Muscle layer of colon (tissue), 2 donors: Measurements from ENCODE around the gene PLOD2.
A peak's percentile ranks its signal among the peaks of the same experiment; 100 is the strongest.

Source experiments
- H3K27ac ChIP-seq: one replicate; pipeline ENCODE4 v1.7.0; 2013; ENCODE audit warnings: low read depth, mild to moderate bottlenecking, low read length, moderate library complexity
- H3K27me3 ChIP-seq, 2 donors: one replicate each; pipeline ENCODE4 v1.7.0; 2013; ENCODE audit warnings: low read length in 2 of 2, mild to moderate bottlenecking in 2 of 2; ENCODE audit not compliant: insufficient read depth in 2 of 2, control insufficient read depth in 1 of 2
- H3K36me3 ChIP-seq: one replicate; pipeline ENCODE4 v1.7.0; 2013; ENCODE audit warnings: mild to moderate bottlenecking, low read length; ENCODE audit not compliant: insufficient read depth
- H3K4me1 ChIP-seq: one replicate; pipeline ENCODE4 v1.7.0; 2013; ENCODE audit warnings: mild to moderate bottlenecking, low read length; ENCODE audit not compliant: insufficient read depth
- H3K4me3 ChIP-seq, 2 donors: one replicate each; pipeline ENCODE4 v1.7.0; 2013; ENCODE audit warnings: low read length in 2 of 2, low read depth in 1 of 2, mild to moderate bottlenecking in 1 of 2, moderate library complexity in 1 of 2
- H3K9ac ChIP-seq: one replicate; pipeline ENCODE4 v1.7.0; 2013; ENCODE audit warnings: low read length
- H3K9me3 ChIP-seq: one replicate; pipeline ENCODE4 v1.7.0; 2013; ENCODE audit warnings: mild to moderate bottlenecking, low read length
- donor health status: abdominal sarcoma.
- donor health status: Adenocarcinoma of cecum.

PLOD2 gene

GRCh38 chr3:146184241-146185015, 23.4 kb upstream of the PLOD2 start:
- H3K27me3 ChIP-seq: no peaks in the 10 kb centered on the region
- peaks cover 26% of the 10 kb centered on the region for H3K4me1 ChIP-seq
- no peaks in the 10 kb centered on the region for H3K9me3 ChIP-seq
- no peak overlapping the region for H3K9ac ChIP-seq
- H3K4me3 ChIP-seq: no peak overlapping the region
- H3K36me3 ChIP-seq: no peaks in the 10 kb centered on the region
- H3K27ac ChIP-seq: no peak overlapping the region

- H3K9ac ChIP-seq: no peak overlapping the region
- no peaks in the 10 kb centered on the region for H3K36me3 ChIP-seq
- H3K4me1 ChIP-seq: peaks cover 21% of the 10 kb centered on the region
- H3K27me3 ChIP-seq: no peaks in the 10 kb centered on the region
- no peak overlapping the region for H3K27ac ChIP-seq
- H3K9me3 ChIP-seq: no peaks in the 10 kb centered on the region
- no peak overlapping the region for H3K4me3 ChIP-seq
These were observed 20.2 kb upstream of the PLOD2 start for GRCh38 chr3:146181216-146181615.

GRCh38 chr3:146180376-146180775, 19.4 kb upstream of the PLOD2 start:
- H3K4me1 ChIP-seq: peaks cover 16% of the 10 kb centered on the region
- H3K4me3 ChIP-seq: no peak overlapping the region
- H3K9ac ChIP-seq: no peak overlapping the region
- H3K9me3 ChIP-seq: no peaks in the 10 kb centered on the region
- H3K27me3 ChIP-seq: no peaks in the 10 kb centered on the region
- no peak overlapping the region for H3K27ac ChIP-seq
- H3K36me3 ChIP-seq: no peaks in the 10 kb centered on the region

- Histone ChIP-seq H3K27ac (peak overlapping the region; percentile 19), H3K9me3 (no peaks in the 10 kb centered on the region), H3K4me1 (peaks cover 7% of the 10 kb centered on the region), H3K9ac (no peak overlapping the region), H3K36me3 (no peaks in the 10 kb centered on the region), H3K27me3 (no peaks in the 10 kb centered on the region), H3K4me3 (no peak overlapping the region)
These were observed 17.2 kb upstream of the PLOD2 start for GRCh38 chr3:146178006-146178689.

- Histone ChIP-seq H3K9me3 (no peaks in the 10 kb centered on the region), H3K4me3 (no peak overlapping the region), H3K27me3 (no peaks in the 10 kb centered on the region), H3K27ac (peak overlapping the region; percentile 19), H3K36me3 (no peaks in the 10 kb centered on the region), H3K4me1 (peaks cover 7% of the 10 kb centered on the region), H3K9ac (no peak overlapping the region)
These were observed 16.5 kb upstream of the PLOD2 start for GRCh38 chr3:146177519-146177918.

- H3K36me3 ChIP-seq: no peaks in the 10 kb centered on the region
- no peaks in the 10 kb centered on the region for H3K27me3 ChIP-seq
- H3K27ac ChIP-seq: peak overlapping the region; percentile 19
- no peaks in the 10 kb centered on the region for H3K9me3 ChIP-seq
- no peak overlapping the region for H3K9ac ChIP-seq
- no peak overlapping the region for H3K4me3 ChIP-seq
- H3K4me1 ChIP-seq: peaks cover 7% of the 10 kb centered on the region
These were observed 16.1 kb upstream of the PLOD2 start for GRCh38 chr3:146177072-146177471.

- H3K9me3 ChIP-seq: no peaks in the 10 kb centered on the region
- no peak overlapping the region for H3K9ac ChIP-seq
- no peak overlapping the region for H3K27ac ChIP-seq
- no peak overlapping the region for H3K4me3 ChIP-seq
- no peaks in the 10 kb centered on the region for H3K36me3 ChIP-seq
- H3K27me3 ChIP-seq: no peaks in the 10 kb centered on the region
- H3K4me1 ChIP-seq: peaks cover 4% of the 10 kb centered on the region
These were observed 11.6 kb upstream of the PLOD2 start for GRCh38 chr3:146172586-146172985.

GRCh38 chr3:146170591-146170990, 9.6 kb upstream of the PLOD2 start:
- Histone ChIP-seq H3K27me3 (no peaks in the 10 kb centered on the region), H3K9me3 (no peaks in the 10 kb centered on the region), H3K4me3 (no peak overlapping the region), H3K4me1 (peaks cover 12% of the 10 kb centered on the region), H3K27ac (no peak overlapping the region), H3K9ac (no peak overlapping the region), H3K36me3 (no peaks in the 10 kb centered on the region)

GRCh38 chr3:146169891-146170290, 8.9 kb upstream of the PLOD2 start:
- peaks cover 18% of the 10 kb centered on the region for H3K4me1 ChIP-seq
- H3K9ac ChIP-seq: no peak overlapping the region
- H3K36me3 ChIP-seq: no peaks in the 10 kb centered on the region
- no peak overlapping the region for H3K27ac ChIP-seq
- no peaks in the 10 kb centered on the region for H3K9me3 ChIP-seq
- H3K27me3 ChIP-seq: no peaks in the 10 kb centered on the region
- H3K4me3 ChIP-seq: no peak overlapping the region

- H3K27ac ChIP-seq: no peak overlapping the region
- peaks cover 37% of the 10 kb centered on the region for H3K4me1 ChIP-seq
- H3K9ac ChIP-seq: peak overlapping the region; percentile 13
- no peak overlapping the region for H3K4me3 ChIP-seq
- no peaks in the 10 kb centered on the region for H3K27me3 ChIP-seq
- H3K36me3 ChIP-seq: no peaks in the 10 kb centered on the region
- no peaks in the 10 kb centered on the region for H3K9me3 ChIP-seq
These were observed 5.8 kb upstream of the PLOD2 start for GRCh38 chr3:146166826-146167225.

GRCh38 chr3:146166415-146166821, 5.4 kb upstream of the PLOD2 start:
- peaks cover 38% of the 10 kb centered on the region for H3K4me1 ChIP-seq
- no peaks in the 10 kb centered on the region for H3K27me3 ChIP-seq
- no peaks in the 10 kb centered on the region for H3K36me3 ChIP-seq
- H3K27ac ChIP-seq: no peak overlapping the region
- H3K9me3 ChIP-seq: no peaks in the 10 kb centered on the region
- no peak overlapping the region for H3K4me3 ChIP-seq
- H3K9ac ChIP-seq: peak overlapping the region; percentile 13

GRCh38 chr3:146165877-146166276, 4.9 kb upstream of the PLOD2 start:
- H3K36me3 ChIP-seq: no peaks in the 10 kb centered on the region
- H3K9me3 ChIP-seq: no peaks in the 10 kb centered on the region
- H3K9ac ChIP-seq: no peak overlapping the region
- peaks cover 38% of the 10 kb centered on the region for H3K4me1 ChIP-seq
- H3K27ac ChIP-seq: no peak overlapping the region
- H3K4me3 ChIP-seq: no peak overlapping the region
- no peaks in the 10 kb centered on the region for H3K27me3 ChIP-seq
